COLO829 (cell line): Measurements from ENCODE around the gene USP47.

Source experiments
- DNase-seq: peaks from one replicate; pipeline ENCODE4 v3.0.0; 2012; ENCODE audit warnings: low spot score

Gene USP47

GRCh38 chr11:11864803-11865202 lies 23.0 kb downstream of the USP47 start:
- no peak for DNase-seq

GRCh38 chr11:11865449-11865848 lies 23.7 kb downstream of the USP47 start:
- DNase-seq = no peak

GRCh38 chr11:11866203-11866602 lies 24.4 kb downstream of the USP47 start:
- no peak for DNase-seq

- no peak for DNase-seq
Observed at GRCh38 chr11:11867720-11868119, 25.9 kb downstream of the USP47 start.

GRCh38 chr11:11871991-11872401 lies 30.2 kb downstream of the USP47 start:
- DNase-seq = no peak

- DNase-seq = no peak
Observed at GRCh38 chr11:11876458-11876857, 34.7 kb downstream of the USP47 start.

- DNase-seq = no peak
Observed at GRCh38 chr11:11880179-11880578, 38.4 kb downstream of the USP47 start.

- no peak for DNase-seq
Observed at GRCh38 chr11:11882539-11882938, 40.8 kb downstream of the USP47 start.

GRCh38 chr11:11884351-11884750 lies 42.6 kb downstream of the USP47 start:
- no peak for DNase-seq

- DNase-seq = no peak
Observed at GRCh38 chr11:11884774-11885481, 43.2 kb downstream of the USP47 start.

GRCh38 chr11:11894486-11894885 lies 52.7 kb downstream of the USP47 start:
- DNase-seq = no peak

- no peak for DNase-seq
Observed at GRCh38 chr11:11895672-11896071, 53.9 kb downstream of the USP47 start.

GRCh38 chr11:11898648-11899047 lies 56.9 kb downstream of the USP47 start:
- no peak for DNase-seq

- DNase-seq = no peak
Observed at GRCh38 chr11:11899401-11899800, 57.6 kb downstream of the USP47 start.

GRCh38 chr11:11901929-11902328 lies 60.2 kb downstream of the USP47 start:
- DNase-seq = no peak

- DNase-seq = no peak
Observed at GRCh38 chr11:11909727-11910126, 68.0 kb downstream of the USP47 start.

- DNase-seq = no peak
Observed at GRCh38 chr11:11910541-11910940, 68.8 kb downstream of the USP47 start.

GRCh38 chr11:11913395-11913794 lies 71.6 kb downstream of the USP47 start:
- no peak for DNase-seq

GRCh38 chr11:11915625-11916024 lies 73.9 kb downstream of the USP47 start:
- DNase-seq = no peak

GRCh38 chr11:11916981-11917399 lies 75.2 kb downstream of the USP47 start:
- no peak for DNase-seq

GRCh38 chr11:11923828-11924227 lies 82.1 kb downstream of the USP47 start:
- peak; percentile 7 for DNase-seq

GRCh38 chr11:11929920-11930319 lies 88.1 kb downstream of the USP47 start:
- no peak for DNase-seq

- peak; percentile 59 for DNase-seq
Observed at GRCh38 chr11:11931461-11932055, 89.8 kb downstream of the USP47 start.

- DNase-seq = no peak
Observed at GRCh38 chr11:11935536-11935935, 93.8 kb downstream of the USP47 start.
